SJSA1 (cell line): ENCODE measurements around the gene VAT1L. TPM values are rescaled to one million over a fixed set of nuclear protein-coding genes. Genes with fewer than 3 reads are reported as not detected.

ENCODE experiments used
- DNase-seq, 2 experiments: peaks; one replicate each; pipeline ENCODE4 v3.0.0-alpha.2; 2015 to 2020; ENCODE audit warnings: low spot score in 2 of 2, low read depth in 1 of 2
- H3K27ac ChIP-seq: fragments of 250-450 bp; sonication (Bioruptor Pico); 2 replicates; pipeline ENCODE4 v1.5.1; 2020; ENCODE audit warnings: mild to moderate bottlenecking, moderate library complexity
- H3K27me3 ChIP-seq: fragments of 250-450 bp; sonication (Bioruptor Pico); replicated peaks from 2 replicates; pipeline ENCODE4 v1.5.1; 2020; ENCODE audit warnings: mild to moderate bottlenecking, moderate library complexity
- H3K36me3 ChIP-seq: fragments of 250-450 bp; sonication (Bioruptor Pico); 2 replicates; pipeline ENCODE4 v1.5.1; 2020; ENCODE audit warnings: mild to moderate bottlenecking
- H3K4me1 ChIP-seq: fragments of 250-450 bp; sonication (Bioruptor Pico); replicated peaks from 2 replicates; pipeline ENCODE4 v1.6.1; 2021; ENCODE audit warnings: mild to moderate bottlenecking
- H3K4me3 ChIP-seq: fragments of 250-450 bp; sonication (Bioruptor Pico); 2 replicates; pipeline ENCODE4 v1.5.1; 2020; ENCODE audit warnings: mild to moderate bottlenecking
- H3K9me3 ChIP-seq: fragments of 250-450 bp; sonication (Bioruptor Pico); replicated peaks from 2 replicates; pipeline ENCODE4 v1.5.1; 2020; ENCODE audit warnings: mild to moderate bottlenecking
- total RNA-seq: library from RNA; depleted of rRNA; stranded (reverse); fragments of >200 nt; shearing (Covaris generic); gene quantifications from 2 replicates; pipeline ENCODE4 v1.2.3, GENCODE V29; 2014; rRNA removed

The VAT1L gene
- 0.24 and 1.2 TPM in 2 replicates for total RNA-seq

DNA sequence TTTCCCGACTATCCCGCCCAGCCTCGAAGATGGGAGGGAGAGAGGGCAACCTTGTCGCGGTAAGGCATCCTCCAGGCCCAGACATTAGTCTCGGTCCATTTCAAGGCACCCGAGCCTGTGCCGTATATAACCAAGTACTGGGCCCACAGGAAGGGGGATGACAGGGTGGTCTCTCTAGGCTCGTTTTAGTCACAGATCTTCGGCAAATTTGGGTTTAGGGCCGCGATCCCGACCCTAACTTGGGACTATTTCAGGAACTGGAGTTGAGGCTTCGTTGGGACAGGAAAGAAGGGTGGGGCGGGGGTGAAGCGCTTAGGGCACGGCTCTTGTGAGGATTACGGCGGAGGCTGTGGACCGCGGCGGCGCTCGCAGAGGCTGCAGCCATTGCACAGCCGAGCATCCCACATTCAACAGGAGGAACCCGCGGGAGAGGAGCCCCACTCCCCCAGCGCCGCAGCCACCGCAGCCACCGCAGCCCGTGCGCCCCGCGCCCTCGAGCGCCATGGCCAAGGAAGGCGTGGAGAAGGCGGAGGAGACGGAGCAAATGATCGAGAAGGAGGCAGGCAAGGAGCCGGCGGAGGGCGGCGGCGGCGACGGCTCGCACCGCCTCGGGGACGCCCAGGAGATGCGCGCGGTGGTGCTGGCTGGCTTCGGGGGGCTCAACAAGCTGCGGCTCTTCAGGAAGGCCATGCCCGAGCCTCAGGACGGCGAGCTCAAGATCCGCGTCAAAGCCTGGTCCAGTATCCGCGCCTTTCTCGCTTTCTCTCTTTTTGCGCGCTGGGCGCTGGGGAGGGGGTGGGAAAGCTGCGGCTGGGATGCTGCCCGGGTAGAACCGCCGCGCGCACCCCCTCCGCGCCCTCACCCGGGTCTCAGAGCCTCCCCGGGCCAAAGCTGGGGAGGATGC is at the start of gene VAT1L:
Gene VAT1L, plus strand, starts transcription at position 384 of the 904 bp plus-strand sequence. Its CDS starts 119 bp downstream, at position 503.
- Histone ChIP-seq H3K36me3 (no peaks in the 10 kb centered on the region), H3K4me3 (peak within 1 kb of the TSS; percentile 42), H3K27me3 (peaks cover 44% of the 10 kb centered on the region), H3K4me1 (peaks cover 12% of the 10 kb centered on the region), H3K27ac (no peak within 1 kb of the TSS), H3K9me3 (no peaks in the 10 kb centered on the region)
- DNase-seq = peak; percentile 47 to 57

DNA sequence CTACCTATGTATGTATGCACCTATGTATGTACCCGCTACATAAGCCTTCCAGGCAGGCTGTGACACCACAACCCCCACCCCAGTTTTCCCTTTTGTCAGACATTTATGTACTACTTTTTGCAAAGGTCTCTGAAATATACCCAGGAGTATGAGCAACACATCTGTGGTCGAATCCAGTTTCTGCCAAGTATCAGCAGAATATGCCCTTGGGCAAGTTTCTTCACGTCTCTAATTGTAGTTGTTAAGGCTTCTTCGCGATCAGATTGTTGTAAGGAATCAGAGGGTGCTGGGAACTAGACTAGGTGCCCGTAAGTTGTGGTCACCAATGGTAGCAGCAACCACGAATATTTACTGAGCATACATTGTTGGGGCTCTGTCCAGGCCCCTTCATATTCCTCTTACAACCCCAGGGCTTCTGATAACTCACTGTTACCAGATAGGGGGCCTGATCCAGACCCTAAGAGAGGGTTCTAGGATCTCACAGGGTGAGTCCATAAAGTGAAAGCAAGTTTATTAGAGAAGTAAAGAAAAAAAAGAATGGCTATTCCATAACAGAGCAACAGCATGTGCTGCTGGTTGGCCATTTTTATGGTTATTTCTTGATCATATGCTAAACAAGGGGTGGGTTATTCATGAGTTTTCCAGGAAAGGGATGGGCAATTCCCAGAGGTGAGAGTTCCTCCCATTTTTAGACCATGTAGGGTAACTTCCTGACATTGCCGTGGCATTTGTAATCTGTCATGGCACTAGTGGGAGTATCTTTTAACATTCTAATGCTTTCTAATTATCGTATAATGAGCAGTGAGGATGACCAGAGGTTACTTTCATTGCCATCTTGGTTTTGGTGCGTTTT is 49.4 kb upstream of the VAT1L start:
- Histone ChIP-seq H3K27me3 (no peaks in the 10 kb centered on the region), H3K9me3 (no peaks in the 10 kb centered on the region), H3K27ac (no peak overlapping the region), H3K4me1 (0 out of 2 replicates have a peak, but pooled peaks cover 3% of the 10 kb centered on the region), H3K4me3 (no peak overlapping the region), H3K36me3 (no peaks in the 10 kb centered on the region)
- no peak for DNase-seq

DNA sequence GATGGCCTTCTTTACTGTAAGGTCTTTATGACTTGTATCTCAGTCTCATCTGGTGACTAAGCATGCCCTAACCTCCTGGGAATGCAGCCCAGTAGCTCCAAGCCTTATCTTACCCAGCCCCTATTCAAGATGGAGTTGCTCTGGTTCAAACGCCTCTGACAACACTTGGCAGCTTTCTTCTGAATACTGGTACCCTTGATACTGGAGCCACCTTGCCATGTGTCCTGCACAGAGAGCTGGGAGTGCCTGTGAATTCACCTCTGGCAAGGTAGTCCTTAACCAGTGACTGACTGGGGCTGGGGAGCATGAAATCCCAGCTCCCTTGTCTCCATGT is 48.8 kb upstream of the VAT1L start:
- H3K4me3 ChIP-seq = no peak overlapping the region

DNA sequence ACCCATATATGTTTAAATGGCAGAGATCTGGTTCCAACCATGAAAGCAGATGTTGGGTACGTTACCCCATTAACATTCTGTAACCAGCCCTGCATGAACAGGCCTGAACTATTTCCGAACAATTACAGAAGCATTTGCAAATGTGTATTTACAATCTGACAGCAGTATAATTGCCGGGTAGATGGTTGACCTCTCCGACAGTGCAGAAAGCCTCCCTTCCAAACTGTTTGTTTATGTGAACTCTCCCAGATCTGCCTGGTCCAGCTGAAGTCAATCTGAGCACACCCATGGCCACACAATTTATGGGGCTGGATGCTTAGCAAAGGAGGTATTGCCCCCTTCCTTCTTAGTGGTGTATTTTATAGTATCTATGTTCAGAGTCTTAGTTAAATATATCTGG is 44.2 kb upstream of the VAT1L start:
- Histone ChIP-seq H3K4me1 (no peaks in the 10 kb centered on the region), H3K4me3 (no peak overlapping the region), H3K27me3 (no peaks in the 10 kb centered on the region), H3K9me3 (no peaks in the 10 kb centered on the region), H3K36me3 (no peaks in the 10 kb centered on the region), H3K27ac (no peak overlapping the region)
- DNase-seq = no peak

More for the DNA sequence above, 48.8 kb upstream of the VAT1L start:
- Histone ChIP-seq H3K36me3 (no peaks in the 10 kb centered on the region), H3K4me1 (0 out of 2 replicates have a peak, but pooled peaks cover 3% of the 10 kb centered on the region), H3K27ac (no peak overlapping the region), H3K27me3 (no peaks in the 10 kb centered on the region), H3K9me3 (no peaks in the 10 kb centered on the region)
- DNase-seq = no peak

- Histone ChIP-seq H3K27me3 (no peaks in the 10 kb centered on the region), H3K4me1 (no peaks in the 10 kb centered on the region), H3K36me3 (no peaks in the 10 kb centered on the region), H3K27ac (no peak overlapping the region), H3K9me3 (no peaks in the 10 kb centered on the region), H3K4me3 (no peak overlapping the region)
- no peak for DNase-seq
These were observed 42.4 kb upstream of the VAT1L start for GRCh38 chr16:77745972-77746371.

DNA sequence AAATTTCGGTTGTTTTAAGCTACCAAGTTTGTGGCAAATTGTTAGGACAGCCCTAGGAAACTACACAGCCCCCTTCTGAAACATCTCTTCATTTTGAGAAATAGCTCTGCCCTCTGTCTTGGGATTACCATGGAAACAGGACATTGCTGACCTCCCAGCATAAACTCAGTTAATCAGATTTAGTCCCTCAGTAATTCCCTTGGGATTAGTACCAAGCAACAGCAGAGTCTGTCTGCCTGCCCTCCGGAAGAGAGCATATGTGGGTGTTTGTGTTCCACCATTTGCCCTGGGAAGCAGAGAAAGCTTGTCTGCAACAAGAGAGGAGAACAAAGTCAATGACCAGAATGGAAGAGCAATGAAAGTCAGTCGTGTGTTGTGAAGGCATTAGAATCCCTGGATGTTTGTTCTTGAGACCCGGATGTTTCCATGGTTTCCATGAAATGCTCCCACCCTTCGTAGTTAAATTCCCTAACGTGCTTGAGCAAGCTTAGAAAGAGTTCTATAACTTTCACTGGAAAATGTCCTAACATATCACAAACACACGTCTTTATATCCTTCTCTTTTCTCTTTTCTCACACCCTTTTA is 39.9 kb upstream of the VAT1L start:
- Histone ChIP-seq H3K4me1 (no peaks in the 10 kb centered on the region), H3K4me3 (no peak overlapping the region), H3K27ac (no peak overlapping the region), H3K9me3 (no peaks in the 10 kb centered on the region), H3K27me3 (no peaks in the 10 kb centered on the region; the same call in 1 of the 2 replicates), H3K36me3 (no peaks in the 10 kb centered on the region)
- no peak for DNase-seq

DNA sequence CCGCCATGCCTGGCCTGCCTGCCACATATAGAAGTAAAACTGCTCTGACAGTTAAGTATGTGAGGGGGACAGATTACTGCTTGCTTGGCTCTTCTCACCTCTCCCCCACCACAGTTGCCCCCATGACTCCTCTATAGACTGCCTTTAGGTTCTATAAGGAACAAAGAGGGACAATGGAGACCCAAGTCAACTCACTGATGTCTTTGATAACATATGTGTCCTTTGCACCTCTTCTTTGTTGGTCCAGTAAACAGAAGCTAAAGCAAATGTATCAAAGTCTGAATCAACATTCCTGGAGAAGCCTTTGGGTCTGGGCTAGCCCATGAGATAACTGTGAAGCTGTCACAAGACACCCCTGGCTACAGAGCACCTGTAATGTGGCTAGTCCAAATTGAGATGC is 38.9 kb upstream of the VAT1L start:
- no peaks in the 10 kb centered on the region for H3K9me3 ChIP-seq
- DNase-seq = no peak
- H3K4me1 ChIP-seq = no peaks in the 10 kb centered on the region
- no peak overlapping the region for H3K27ac ChIP-seq
- H3K36me3 ChIP-seq = no peaks in the 10 kb centered on the region
- H3K4me3 ChIP-seq = no peak overlapping the region
- H3K27me3 ChIP-seq = no peaks in the 10 kb centered on the region; the same call in 1 of the 2 replicates

DNA sequence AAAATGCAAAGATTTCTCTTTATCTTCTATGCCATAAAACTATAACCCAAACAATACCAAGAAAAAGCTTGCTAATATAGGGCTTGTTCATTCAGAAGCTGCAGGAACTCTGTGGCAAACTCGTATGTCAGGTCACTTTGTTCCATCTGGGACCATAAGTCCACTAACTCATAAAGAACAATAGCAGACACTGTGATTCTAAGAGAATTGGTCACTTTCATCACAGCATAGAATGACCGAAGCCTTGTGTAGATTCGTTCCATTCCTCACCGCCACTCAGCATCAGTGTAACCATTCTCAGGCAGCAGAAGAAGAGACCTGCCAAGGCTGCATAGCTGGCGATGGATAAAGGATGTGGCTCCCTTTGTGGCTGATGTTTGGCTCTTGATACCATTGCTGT is 30.3 kb upstream of the VAT1L start:
- H3K27me3 ChIP-seq = no peaks in the 10 kb centered on the region
- no peaks in the 10 kb centered on the region for H3K4me1 ChIP-seq
- H3K27ac ChIP-seq = no peak overlapping the region
- no peak for DNase-seq
- H3K9me3 ChIP-seq = no peaks in the 10 kb centered on the region; the same call in 1 of the 2 replicates
- H3K36me3 ChIP-seq = no peaks in the 10 kb centered on the region
- H3K4me3 ChIP-seq = no peak overlapping the region

- H3K9me3 ChIP-seq = no peaks in the 10 kb centered on the region; the same call in 1 of the 2 replicates
- no peak overlapping the region for H3K4me3 ChIP-seq
- H3K4me1 ChIP-seq = no peaks in the 10 kb centered on the region
- no peaks in the 10 kb centered on the region for H3K27me3 ChIP-seq
- H3K27ac ChIP-seq = no peak overlapping the region
- DNase-seq = no peak
- H3K36me3 ChIP-seq = no peaks in the 10 kb centered on the region
These were observed 29.9 kb upstream of the VAT1L start for GRCh38 chr16:77758508-77758907.

DNA sequence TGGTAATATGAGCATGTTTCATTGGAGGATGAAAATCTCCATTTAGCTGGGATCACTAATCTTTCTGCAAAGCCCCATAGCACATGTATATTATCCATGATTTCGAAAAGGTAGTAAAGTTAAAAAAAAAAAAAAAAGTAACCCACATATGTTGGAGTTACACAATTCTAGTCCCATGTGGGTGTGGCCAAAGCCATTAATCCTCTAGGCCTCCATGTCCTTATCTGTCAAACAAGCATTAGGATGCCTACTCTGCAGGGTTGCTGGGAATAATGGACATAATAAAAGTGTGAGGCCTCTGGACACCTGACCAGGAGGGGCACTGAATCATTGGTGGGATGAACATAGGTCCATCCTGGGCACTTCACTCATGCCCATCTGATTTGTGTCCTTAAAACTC is 29.2 kb upstream of the VAT1L start:
- H3K27ac ChIP-seq = no peak overlapping the region
- no peaks in the 10 kb centered on the region for H3K27me3 ChIP-seq
- no peaks in the 10 kb centered on the region; the same call in 1 of the 2 replicates for H3K9me3 ChIP-seq
- no peaks in the 10 kb centered on the region for H3K36me3 ChIP-seq
- no peaks in the 10 kb centered on the region for H3K4me1 ChIP-seq
- H3K4me3 ChIP-seq = no peak overlapping the region
- DNase-seq = no peak

GRCh38 chr16:77759821-77760220 is 28.5 kb upstream of the VAT1L start:
- Histone ChIP-seq H3K4me3 (no peak overlapping the region), H3K27ac (no peak overlapping the region), H3K27me3 (no peaks in the 10 kb centered on the region), H3K36me3 (no peaks in the 10 kb centered on the region), H3K4me1 (no peaks in the 10 kb centered on the region), H3K9me3 (no peaks in the 10 kb centered on the region; the same call in 1 of the 2 replicates)
- DNase-seq = no peak

DNA sequence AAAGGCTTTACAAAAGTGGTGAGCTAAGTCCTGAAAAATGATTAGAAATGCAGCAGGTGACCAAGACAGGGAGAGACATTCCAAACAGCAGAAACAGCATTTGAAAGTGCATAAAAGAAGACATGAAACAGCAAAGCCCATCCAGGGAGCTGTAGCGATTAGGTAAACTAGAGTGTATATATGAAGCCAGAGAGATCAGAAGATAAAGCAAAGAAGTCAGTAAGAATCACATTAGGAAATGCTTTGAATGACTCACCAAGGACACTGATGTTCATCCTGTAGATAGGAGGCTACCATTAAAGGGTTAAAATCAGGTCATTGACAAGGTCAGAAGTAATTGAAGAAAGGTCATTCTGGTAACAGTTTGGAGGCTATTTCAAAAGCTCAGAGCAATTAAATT is 27.6 kb upstream of the VAT1L start:
- Histone ChIP-seq H3K4me1 (no peaks in the 10 kb centered on the region), H3K27me3 (no peaks in the 10 kb centered on the region), H3K4me3 (no peak overlapping the region), H3K9me3 (no peaks in the 10 kb centered on the region; the same call in 1 of the 2 replicates), H3K27ac (no peak overlapping the region), H3K36me3 (no peaks in the 10 kb centered on the region)
- DNase-seq = no peak

GRCh38 chr16:77761204-77761603 is 27.2 kb upstream of the VAT1L start:
- Histone ChIP-seq H3K36me3 (no peaks in the 10 kb centered on the region), H3K27me3 (no peaks in the 10 kb centered on the region), H3K9me3 (no peaks in the 10 kb centered on the region; the same call in 1 of the 2 replicates), H3K27ac (no peak overlapping the region), H3K4me3 (no peak overlapping the region), H3K4me1 (no peaks in the 10 kb centered on the region)
- DNase-seq = no peak
